ENCODE measurements around the gene LIPM.
"Not testable (repeated sequence)": the region's sequence is repeated elsewhere in the genome, so short reads cannot be mapped to it uniquely, and the experiment has no call there.

The LIPM gene

DNA sequence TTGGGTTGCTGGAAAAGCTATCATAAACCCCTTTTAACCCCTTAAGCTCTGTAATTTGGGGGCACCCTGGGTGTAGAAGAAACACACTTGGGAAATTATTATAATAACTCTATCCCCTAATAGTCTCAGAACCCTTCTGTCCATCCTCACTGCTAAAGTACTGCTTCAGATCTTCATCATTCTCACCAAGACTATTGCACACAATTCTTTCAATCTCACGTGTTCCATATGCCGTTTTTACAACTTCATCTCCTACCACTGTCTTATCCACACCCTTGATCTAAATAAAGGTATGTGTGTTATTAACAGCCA is 33.3 kb downstream of the LIPM start:
- Histone ChIP-seq H3K36me3 (ENCODE audit: control insufficient read depth in 4 of 4, insufficient read depth in 4 of 4, low read length in 3 of 4) (no peaks in the 10 kb centered on the region), H3K4me1 (ENCODE audit: control extremely low read depth in 1 of 4, control insufficient read depth in 4 of 4, insufficient read depth in 4 of 4, low read length in 3 of 4) (peaks cover 13 to 38% (median 26%) of the 10 kb centered on the region in 4 experiments), H3K4me3 (ENCODE audit: control insufficient read depth in 1 of 7, extremely low read depth in 1 of 7, insufficient read depth in 4 of 7, low read depth in 2 of 7, low read length in 6 of 7) (no peak overlapping the region), H3K27me3 (replicated peaks in 2 of 5; ENCODE audit: control insufficient read depth in 4 of 5, insufficient read depth in 5 of 5, low read length in 4 of 5) (no peaks in the 10 kb centered on the region), H3K9me3 (ENCODE audit: control extremely low read depth in 1 of 5, control insufficient read depth in 4 of 5, insufficient read depth in 2 of 5, low read depth in 1 of 5, low read length in 4 of 5) (no peaks in the 10 kb centered on the region), H3K27ac (ENCODE audit: insufficient read depth in 1 of 2, low read depth in 1 of 2, low read length in 2 of 2, poor library complexity in 1 of 2, severe bottlenecking in 2 of 2) (no peak overlapping the region)
- DNase-seq, result no peak
- WGBS (ENCODE audit: insufficient coverage), result no CpG with 5 or more reads among the region's 2 CpGs
- CTCF ChIA-PET, result interaction anchor here (0.6 to 8.3 kb wide), 36 partner anchors 9 to 382 kb away, joined by 3 to 137 read pairs (median 5); partner anchors contain the start of gene ANKRD22
- POLR2A ChIA-PET, result interaction anchor here (1.0 kb wide), 1 partner anchor 28 kb away, joined by 3 read pairs; no protein-coding TSS in a partner anchor

DNA sequence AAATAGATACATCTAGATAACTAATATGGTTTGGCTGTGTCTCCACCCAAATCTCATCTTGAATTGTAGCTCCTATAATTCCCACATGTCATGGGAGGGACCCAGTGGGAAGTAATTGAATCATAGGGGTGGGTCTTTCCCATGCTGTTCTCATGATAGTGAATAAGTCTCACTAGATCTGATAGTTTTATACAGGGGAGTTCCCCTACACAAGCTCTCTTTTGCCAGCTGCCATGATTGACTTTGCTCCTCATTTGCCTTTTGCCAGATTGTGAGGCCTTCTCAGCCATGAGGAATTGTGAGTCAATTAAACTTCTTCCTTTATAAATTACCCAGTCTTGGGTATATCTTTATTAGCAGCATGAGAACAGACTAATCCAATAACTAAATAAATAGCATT is 35.1 kb downstream of the LIPM start:
- H3K27ac ChIP-seq (ENCODE audit: insufficient read depth in 1 of 2, low read depth in 1 of 2, low read length in 2 of 2, poor library complexity in 1 of 2, severe bottlenecking in 2 of 2); POLR2A ChIA-PET; H3K27me3 ChIP-seq (replicated peaks in 2 of 5; ENCODE audit: control insufficient read depth in 4 of 5, insufficient read depth in 5 of 5, low read length in 4 of 5); DNase-seq; H3K9me3 ChIP-seq (ENCODE audit: control extremely low read depth in 1 of 5, control insufficient read depth in 4 of 5, insufficient read depth in 2 of 5, low read depth in 1 of 5, low read length in 4 of 5); H3K36me3 ChIP-seq (ENCODE audit: control insufficient read depth in 4 of 4, insufficient read depth in 4 of 4, low read length in 3 of 4); H3K4me3 ChIP-seq (ENCODE audit: control insufficient read depth in 1 of 7, extremely low read depth in 1 of 7, insufficient read depth in 4 of 7, low read depth in 2 of 7, low read length in 6 of 7): not testable (repeated sequence)
- CTCF ChIA-PET, result interaction anchor here (0.7 to 8.3 kb wide), 12 partner anchors 8 to 371 kb away, joined by 3 to 137 read pairs (median 4); partner anchors contain the start of genes ANKRD22 and STAMBPL1
- peaks cover 13 to 29% (median 23%) of the 10 kb centered on the region in 4 experiments for H3K4me1 ChIP-seq (ENCODE audit: control extremely low read depth in 1 of 4, control insufficient read depth in 4 of 4, insufficient read depth in 4 of 4, low read length in 3 of 4)

DNA sequence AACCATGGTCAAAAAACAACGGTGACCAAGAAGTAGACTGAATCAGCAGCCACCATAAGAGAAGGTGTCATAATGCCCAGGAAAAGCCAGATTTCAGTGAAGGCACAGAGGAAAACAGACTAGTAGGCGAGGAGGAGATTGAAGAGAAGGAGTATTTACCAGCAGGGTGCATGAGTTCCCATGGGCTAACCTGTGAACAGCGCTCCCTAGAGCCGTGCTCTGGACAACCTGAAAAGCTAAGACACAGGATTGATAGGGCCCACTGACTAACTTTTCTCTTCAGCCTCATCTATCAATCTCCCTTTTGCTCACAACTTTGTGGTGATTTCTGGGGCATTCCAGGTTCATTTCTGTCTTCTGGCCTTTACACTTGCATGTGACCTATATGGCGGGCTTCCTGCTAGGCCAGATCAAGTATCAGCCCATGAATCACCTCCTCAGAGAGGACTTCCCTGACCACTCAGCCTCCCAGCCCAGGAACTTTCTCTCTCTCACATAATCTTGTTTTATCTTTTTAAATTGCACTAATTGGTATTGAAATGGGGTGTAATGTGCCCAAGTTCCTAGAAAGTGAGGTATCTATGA is 36.3 kb downstream of the LIPM start:
- H3K27ac ChIP-seq (ENCODE audit: insufficient read depth in 1 of 2, low read depth in 1 of 2, low read length in 2 of 2, poor library complexity in 1 of 2, severe bottlenecking in 2 of 2), result no peak overlapping the region
- H3K27me3 ChIP-seq (replicated peaks in 2 of 5; ENCODE audit: control insufficient read depth in 4 of 5, insufficient read depth in 5 of 5, low read length in 4 of 5), result no peaks in the 10 kb centered on the region
- DNase-seq, result no peak
- peaks cover under 1 to 17% (median 11%) of the 10 kb centered on the region in 4 experiments for H3K4me1 ChIP-seq (ENCODE audit: control extremely low read depth in 1 of 4, control insufficient read depth in 4 of 4, insufficient read depth in 4 of 4, low read length in 3 of 4)
- 96% methylated on average over 5 of the region's 5 CpGs for WGBS (ENCODE audit: insufficient coverage)
- no peak overlapping the region for H3K4me3 ChIP-seq (ENCODE audit: control insufficient read depth in 1 of 7, extremely low read depth in 1 of 7, insufficient read depth in 4 of 7, low read depth in 2 of 7, low read length in 6 of 7)
- POLR2A ChIA-PET, result no interaction called here
- H3K9me3 ChIP-seq (ENCODE audit: control extremely low read depth in 1 of 5, control insufficient read depth in 4 of 5, insufficient read depth in 2 of 5, low read depth in 1 of 5, low read length in 4 of 5), result no peaks in the 10 kb centered on the region
- CTCF ChIA-PET, result interaction anchor here (8.3 kb wide), 1 partner anchor 93 kb away, joined by 137 read pairs; no protein-coding TSS in a partner anchor
- no peaks in the 10 kb centered on the region for H3K36me3 ChIP-seq (ENCODE audit: control insufficient read depth in 4 of 4, insufficient read depth in 4 of 4, low read length in 3 of 4)

DNA sequence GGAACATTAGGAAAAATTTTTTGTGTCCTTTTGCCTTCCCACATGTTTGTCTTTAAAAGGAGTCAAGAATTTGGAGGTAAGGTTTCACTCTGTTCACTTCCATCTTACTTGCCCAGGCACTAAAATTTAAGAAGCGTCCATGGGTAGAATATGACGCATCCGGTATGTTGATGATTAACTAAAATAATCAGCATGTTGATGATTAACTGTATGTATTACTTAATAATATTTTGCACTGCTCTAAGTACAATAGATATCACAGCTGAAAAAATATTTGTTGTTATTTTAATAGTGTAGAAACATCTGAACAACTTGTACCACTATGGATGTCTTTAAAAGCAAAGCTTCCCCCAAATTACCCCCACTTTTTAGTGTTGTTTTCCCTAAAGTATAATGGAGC is 37.6 kb downstream of the LIPM start:
- peaks cover 0 to 5% (median 3%) of the 10 kb centered on the region in 4 experiments for H3K4me1 ChIP-seq (ENCODE audit: control extremely low read depth in 1 of 4, control insufficient read depth in 4 of 4, insufficient read depth in 4 of 4, low read length in 3 of 4)
- H3K27me3 ChIP-seq (replicated peaks in 2 of 5; ENCODE audit: control insufficient read depth in 4 of 5, insufficient read depth in 5 of 5, low read length in 4 of 5), result no peaks in the 10 kb centered on the region
- DNase-seq, result no peak
- no peak overlapping the region for H3K27ac ChIP-seq (ENCODE audit: insufficient read depth in 1 of 2, low read depth in 1 of 2, low read length in 2 of 2, poor library complexity in 1 of 2, severe bottlenecking in 2 of 2)
- POLR2A ChIA-PET, result no interaction called here
- no CpG with 5 or more reads among the region's 3 CpGs for WGBS (ENCODE audit: insufficient coverage)
- no peaks in the 10 kb centered on the region for H3K36me3 ChIP-seq (ENCODE audit: control insufficient read depth in 4 of 4, insufficient read depth in 4 of 4, low read length in 3 of 4)
- H3K9me3 ChIP-seq (ENCODE audit: control extremely low read depth in 1 of 5, control insufficient read depth in 4 of 5, insufficient read depth in 2 of 5, low read depth in 1 of 5, low read length in 4 of 5), result no peaks in the 10 kb centered on the region
- H3K4me3 ChIP-seq (ENCODE audit: control insufficient read depth in 1 of 7, extremely low read depth in 1 of 7, insufficient read depth in 4 of 7, low read depth in 2 of 7, low read length in 6 of 7), result no peak overlapping the region
- CTCF ChIA-PET, result interaction anchor here (0.9 to 8.3 kb wide), 4 partner anchors 9 to 91 kb away, joined by 3 to 137 read pairs (median 4); no protein-coding TSS in a partner anchor

DNA sequence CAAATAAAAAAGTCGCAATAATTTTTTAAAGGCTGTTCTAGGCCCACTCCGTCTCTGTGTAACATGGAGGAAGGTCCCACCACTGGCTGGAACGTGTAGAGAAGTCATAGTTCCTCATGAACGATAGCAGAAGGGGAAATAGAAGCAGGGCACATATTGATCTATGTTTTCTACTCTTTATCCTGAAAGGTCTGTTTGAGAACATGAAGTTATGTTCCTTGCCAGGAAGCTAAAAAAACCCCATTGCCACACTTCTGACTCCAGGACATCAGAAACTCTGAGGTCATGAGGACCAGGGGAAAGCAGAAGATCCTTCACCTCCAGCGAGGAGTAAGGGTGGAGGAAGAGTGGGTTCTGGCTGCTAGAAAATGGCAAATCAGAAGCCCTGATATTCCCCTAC is 38.4 kb downstream of the LIPM start:
- Histone ChIP-seq H3K4me1 (ENCODE audit: control extremely low read depth in 1 of 4, control insufficient read depth in 4 of 4, insufficient read depth in 4 of 4, low read length in 3 of 4) (no peaks in the 10 kb centered on the region), H3K36me3 (ENCODE audit: control insufficient read depth in 4 of 4, insufficient read depth in 4 of 4, low read length in 3 of 4) (no peaks in the 10 kb centered on the region), H3K27me3 (replicated peaks in 2 of 5; ENCODE audit: control insufficient read depth in 4 of 5, insufficient read depth in 5 of 5, low read length in 4 of 5) (no peaks in the 10 kb centered on the region), H3K4me3 (ENCODE audit: control insufficient read depth in 1 of 7, extremely low read depth in 1 of 7, insufficient read depth in 4 of 7, low read depth in 2 of 7, low read length in 6 of 7) (peak overlapping the region in 1 of 7 experiments; percentile 15), H3K27ac (ENCODE audit: insufficient read depth in 1 of 2, low read depth in 1 of 2, low read length in 2 of 2, poor library complexity in 1 of 2, severe bottlenecking in 2 of 2) (no peak overlapping the region), H3K9me3 (ENCODE audit: control extremely low read depth in 1 of 5, control insufficient read depth in 4 of 5, insufficient read depth in 2 of 5, low read depth in 1 of 5, low read length in 4 of 5) (no peaks in the 10 kb centered on the region)
- 88% methylated on average over 4 of the region's 5 CpGs for WGBS (ENCODE audit: insufficient coverage)
- DNase-seq, result no peak
- CTCF ChIA-PET, result interaction anchor here (8.3 kb wide), 1 partner anchor 91 kb away, joined by 137 read pairs; no protein-coding TSS in a partner anchor
- POLR2A ChIA-PET, result no interaction called here

DNA sequence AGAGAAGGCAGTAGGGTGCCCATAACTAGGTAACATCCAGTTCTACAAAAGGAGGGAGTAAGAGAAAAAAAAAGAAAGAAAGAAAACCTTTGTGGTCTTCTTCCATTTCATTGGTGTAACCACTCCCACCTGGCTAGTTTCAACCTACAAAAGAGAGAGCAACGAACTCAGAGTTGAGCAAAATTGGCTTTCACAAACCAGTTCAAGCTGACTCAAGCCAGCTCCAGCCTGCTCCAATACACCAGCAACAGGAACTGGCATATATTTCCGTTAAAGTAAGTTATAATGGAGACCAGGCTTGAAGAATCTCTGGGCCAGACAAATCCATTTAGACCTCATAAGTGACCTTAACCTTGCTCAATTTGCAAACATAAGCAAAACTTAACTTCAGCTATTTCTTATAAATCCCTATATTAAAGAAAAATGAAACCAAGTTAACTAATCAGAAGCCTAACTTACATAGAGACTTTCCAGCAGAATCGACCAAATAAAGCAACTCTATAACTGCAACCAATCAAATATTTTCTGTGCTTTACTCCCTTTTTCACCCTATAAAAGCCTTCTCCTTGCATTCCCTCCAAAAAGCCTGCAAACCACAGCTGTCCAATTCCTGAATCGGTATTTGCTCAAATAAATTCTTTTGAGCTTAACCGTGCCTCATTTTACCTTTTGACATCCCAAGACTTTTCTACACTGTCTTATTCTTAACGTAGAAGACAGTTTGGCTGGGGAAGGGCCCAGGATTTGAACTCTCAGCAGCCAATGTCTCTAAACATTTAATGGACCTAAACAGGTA is 39.0 kb downstream of the LIPM start:
- Histone ChIP-seq H3K36me3 (ENCODE audit: control insufficient read depth in 4 of 4, insufficient read depth in 4 of 4, low read length in 3 of 4) (no peaks in the 10 kb centered on the region), H3K9me3 (ENCODE audit: control extremely low read depth in 1 of 5, control insufficient read depth in 4 of 5, insufficient read depth in 2 of 5, low read depth in 1 of 5, low read length in 4 of 5) (peaks cover 0 to 3% (median 0%) of the 10 kb centered on the region in 5 experiments), H3K27me3 (replicated peaks in 2 of 5; ENCODE audit: control insufficient read depth in 4 of 5, insufficient read depth in 5 of 5, low read length in 4 of 5) (no peaks in the 10 kb centered on the region), H3K4me1 (ENCODE audit: control extremely low read depth in 1 of 4, control insufficient read depth in 4 of 4, insufficient read depth in 4 of 4, low read length in 3 of 4) (no peaks in the 10 kb centered on the region), H3K27ac (ENCODE audit: insufficient read depth in 1 of 2, low read depth in 1 of 2, low read length in 2 of 2, poor library complexity in 1 of 2, severe bottlenecking in 2 of 2) (no peak overlapping the region), H3K4me3 (ENCODE audit: control insufficient read depth in 1 of 7, extremely low read depth in 1 of 7, insufficient read depth in 4 of 7, low read depth in 2 of 7, low read length in 6 of 7) (peak overlapping the region in 1 of 7 experiments; percentile 15)
- DNase-seq, result no peak
- POLR2A ChIA-PET, result no interaction called here
- CTCF ChIA-PET, result interaction anchor here (1.0 to 8.3 kb wide), 2 partner anchors 23 to 90 kb away, joined by 4 to 137 read pairs; no protein-coding TSS in a partner anchor
- 98% methylated on average over 5 of the region's 6 CpGs for WGBS (ENCODE audit: insufficient coverage)

DNA sequence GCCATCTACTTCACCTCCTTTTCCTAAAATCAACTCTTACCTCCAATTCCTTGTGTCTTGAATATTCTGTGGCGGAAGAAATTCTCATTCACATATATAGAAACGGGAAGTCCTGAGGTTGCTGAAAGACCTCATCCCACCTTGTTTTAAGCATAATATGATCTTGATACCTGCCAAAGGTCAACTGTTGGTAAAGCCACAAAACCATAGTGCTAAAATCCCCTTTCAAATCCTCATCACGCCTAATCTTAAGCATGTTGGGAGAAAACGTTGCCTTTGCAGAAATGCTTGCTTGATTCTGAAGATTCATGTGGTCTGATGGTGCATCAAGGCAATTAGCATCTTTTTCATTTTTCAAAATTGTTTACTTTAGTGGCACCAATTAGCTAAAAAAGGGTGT is 40.6 kb downstream of the LIPM start:
- 100% methylated on average over 3 of the region's 4 CpGs for WGBS (ENCODE audit: insufficient coverage)
- POLR2A ChIA-PET, result no interaction called here
- Histone ChIP-seq H3K27ac (ENCODE audit: insufficient read depth in 1 of 2, low read depth in 1 of 2, low read length in 2 of 2, poor library complexity in 1 of 2, severe bottlenecking in 2 of 2) (no peak overlapping the region), H3K4me3 (ENCODE audit: control insufficient read depth in 1 of 7, extremely low read depth in 1 of 7, insufficient read depth in 4 of 7, low read depth in 2 of 7, low read length in 6 of 7) (no peak overlapping the region), H3K9me3 (ENCODE audit: control extremely low read depth in 1 of 5, control insufficient read depth in 4 of 5, insufficient read depth in 2 of 5, low read depth in 1 of 5, low read length in 4 of 5) (peaks cover 0 to 3% (median 0%) of the 10 kb centered on the region in 5 experiments), H3K4me1 (ENCODE audit: control extremely low read depth in 1 of 4, control insufficient read depth in 4 of 4, insufficient read depth in 4 of 4, low read length in 3 of 4) (peaks cover 0 to under 1% (median under 1%) of the 10 kb centered on the region in 4 experiments), H3K27me3 (replicated peaks in 2 of 5; ENCODE audit: control insufficient read depth in 4 of 5, insufficient read depth in 5 of 5, low read length in 4 of 5) (no peaks in the 10 kb centered on the region), H3K36me3 (ENCODE audit: control insufficient read depth in 4 of 4, insufficient read depth in 4 of 4, low read length in 3 of 4) (no peaks in the 10 kb centered on the region)
- no peak for DNase-seq
- CTCF ChIA-PET, result interaction anchor here (2.3 to 4.5 kb wide), 2 partner anchors 7 to 10 kb away, joined by 7 to 42 read pairs; no protein-coding TSS in a partner anchor

All from common myeloid progenitor, CD34-positive (primary cell).